ENCODE data around the gene B3GAT1.

B3GAT1 gene

GRCh38 chr11:134407923-134408322 lies 4.1 kb downstream of the B3GAT1 start:
- no peak for DNase-seq

- DNase-seq: no peak
Observed at GRCh38 chr11:134407321-134407828, 4.7 kb downstream of the B3GAT1 start.

- DNase-seq: no peak
Observed at GRCh38 chr11:134406264-134407185, 5.5 kb downstream of the B3GAT1 start.

GRCh38 chr11:134405841-134406240 lies 6.2 kb downstream of the B3GAT1 start:
- no peak for DNase-seq

- DNase-seq: no peak
Observed at GRCh38 chr11:134405436-134405835, 6.6 kb downstream of the B3GAT1 start.

- no peak for DNase-seq
Observed at GRCh38 chr11:134404575-134405341, 7.3 kb downstream of the B3GAT1 start.

GRCh38 chr11:134402910-134403309 lies 9.1 kb downstream of the B3GAT1 start:
- DNase-seq: no peak

GRCh38 chr11:134401825-134402809 lies 9.9 kb downstream of the B3GAT1 start:
- DNase-seq: no peak

- DNase-seq: no peak
Observed at GRCh38 chr11:134399996-134400395, 12.0 kb downstream of the B3GAT1 start.

- DNase-seq: no peak
Observed at GRCh38 chr11:134399293-134399654, 12.8 kb downstream of the B3GAT1 start.

GRCh38 chr11:134398644-134399292 lies 13.3 kb downstream of the B3GAT1 start:
- no peak for DNase-seq

- no peak for DNase-seq
Observed at GRCh38 chr11:134398079-134398444, 14.0 kb downstream of the B3GAT1 start.

- DNase-seq: no peak
Observed at GRCh38 chr11:134397304-134398078, 14.6 kb downstream of the B3GAT1 start.

- no peak for DNase-seq
Observed at GRCh38 chr11:134395002-134395401, 17.0 kb downstream of the B3GAT1 start.

- DNase-seq: no peak
Observed at GRCh38 chr11:134394311-134394710, 17.7 kb downstream of the B3GAT1 start.

GRCh38 chr11:134393638-134394037 lies 18.4 kb downstream of the B3GAT1 start:
- no peak for DNase-seq

- DNase-seq: no peak
Observed at GRCh38 chr11:134392953-134393615, 19.0 kb downstream of the B3GAT1 start.

- DNase-seq: no peak
Observed at GRCh38 chr11:134391656-134392055, 20.4 kb downstream of the B3GAT1 start.

GRCh38 chr11:134390706-134391569 lies 21.1 kb downstream of the B3GAT1 start:
- DNase-seq: no peak

Measured in activated gamma-delta T cell (primary cell).